Astrocyte (in vitro differentiated cells and primary cell): ENCODE measurements around the gene GRIN2D.

ENCODE experiments used
- CTCF ChIP-seq: IDR thresholded peaks from 2 replicates; pipeline ENCODE4 v1.5.1; 2011; ENCODE audit warnings: low read depth, mild to moderate bottlenecking, inconsistent platforms, low read length, moderate library complexity; ENCODE audit not compliant: insufficient read depth
- EZH2 ChIP-seq: IDR thresholded peaks from 2 replicates; pipeline ENCODE4 v1.6.1; 2012; ENCODE audit warnings: mild to moderate bottlenecking, low read length, inconsistent platforms; ENCODE audit not compliant: insufficient read depth

GRCh38 chr19:48396824-48397176 is 3.3 kb downstream of the GRIN2D start:
- TF ChIP-seq CTCF (no peak), EZH2 (no peak)
